GM12801 (cell line): Measurements from ENCODE around the gene GATA1.

Experiments
- CTCF ChIP-seq: IDR thresholded peaks from one replicate; pipeline ENCODE4 v1.5.1; 2011; ENCODE audit warnings: control low read depth; ENCODE audit not compliant: insufficient read length; ENCODE audit errors: extremely low read depth

GATA1 gene

DNA sequence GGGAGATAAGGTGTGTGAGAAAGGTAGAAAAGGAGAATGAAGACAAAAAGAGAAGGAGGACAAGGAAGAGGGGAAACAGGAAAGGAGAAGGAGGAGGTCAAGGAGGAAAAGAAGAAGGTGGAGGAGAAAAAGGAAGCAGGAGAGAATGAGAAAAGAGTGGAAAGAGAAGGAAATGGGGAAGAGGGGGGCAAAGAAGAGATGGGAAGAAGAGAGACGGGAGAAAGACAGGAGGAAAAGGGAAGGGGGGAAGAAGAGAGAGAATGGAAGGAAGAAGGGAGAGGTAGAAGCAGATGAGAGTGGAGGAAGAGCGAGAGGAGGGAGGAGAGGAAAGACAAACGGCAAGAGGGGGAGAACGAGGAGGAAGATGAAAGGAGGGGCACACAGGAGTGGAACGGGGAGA, 4.1 kb downstream of the GATA1 start:
- no peak for TF ChIP-seq CTCF

- TF ChIP-seq CTCF = no peak
Observed at GRCh38 chrX:48791063-48791820, 4.9 kb downstream of the GATA1 start.

- TF ChIP-seq CTCF = no peak
Observed at GRCh38 chrX:48792219-48792618, 5.8 kb downstream of the GATA1 start.

DNA sequence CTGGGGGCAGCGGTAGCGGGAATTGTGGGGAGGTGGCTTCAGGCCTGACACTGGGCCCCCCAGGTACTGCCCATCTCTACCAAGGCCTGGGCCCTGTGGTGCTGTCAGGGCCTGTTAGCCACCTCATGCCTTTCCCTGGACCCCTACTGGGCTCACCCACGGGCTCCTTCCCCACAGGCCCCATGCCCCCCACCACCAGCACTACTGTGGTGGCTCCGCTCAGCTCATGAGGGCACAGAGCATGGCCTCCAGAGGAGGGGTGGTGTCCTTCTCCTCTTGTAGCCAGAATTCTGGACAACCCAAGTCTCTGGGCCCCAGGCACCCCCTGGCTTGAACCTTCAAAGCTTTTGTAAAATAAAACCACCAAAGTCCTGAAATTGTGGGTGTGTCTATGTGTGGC, 7.5 kb downstream of the GATA1 start:
- TF ChIP-seq CTCF = no peak

DNA sequence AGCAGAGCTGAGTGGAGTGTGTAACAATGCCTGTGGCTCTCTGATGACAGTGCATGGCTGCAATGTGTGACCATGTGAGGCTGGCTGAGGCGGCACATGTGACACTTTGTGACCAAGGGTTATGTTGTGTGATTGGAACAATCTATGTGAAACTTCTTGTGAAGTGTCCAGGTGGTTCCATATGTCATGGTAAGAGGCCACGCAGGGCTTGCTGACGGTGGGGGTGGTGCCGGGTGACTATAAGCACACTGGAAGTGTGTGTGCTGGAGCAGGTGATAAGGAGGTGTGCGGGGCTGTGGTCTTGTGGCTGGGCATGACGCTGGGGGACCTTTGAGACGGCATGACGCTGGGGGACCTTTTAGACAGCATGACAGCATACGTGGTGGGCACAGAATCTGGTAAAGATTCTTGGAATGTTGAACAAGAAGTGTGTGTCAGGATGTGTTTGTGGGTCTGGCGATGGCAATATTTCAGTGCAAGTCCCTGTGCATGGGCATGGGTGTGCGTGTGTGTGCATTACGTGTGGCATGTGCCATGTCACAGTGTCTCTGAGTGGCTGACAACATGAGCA, 8.0 kb downstream of the GATA1 start:
- no peak for TF ChIP-seq CTCF

DNA sequence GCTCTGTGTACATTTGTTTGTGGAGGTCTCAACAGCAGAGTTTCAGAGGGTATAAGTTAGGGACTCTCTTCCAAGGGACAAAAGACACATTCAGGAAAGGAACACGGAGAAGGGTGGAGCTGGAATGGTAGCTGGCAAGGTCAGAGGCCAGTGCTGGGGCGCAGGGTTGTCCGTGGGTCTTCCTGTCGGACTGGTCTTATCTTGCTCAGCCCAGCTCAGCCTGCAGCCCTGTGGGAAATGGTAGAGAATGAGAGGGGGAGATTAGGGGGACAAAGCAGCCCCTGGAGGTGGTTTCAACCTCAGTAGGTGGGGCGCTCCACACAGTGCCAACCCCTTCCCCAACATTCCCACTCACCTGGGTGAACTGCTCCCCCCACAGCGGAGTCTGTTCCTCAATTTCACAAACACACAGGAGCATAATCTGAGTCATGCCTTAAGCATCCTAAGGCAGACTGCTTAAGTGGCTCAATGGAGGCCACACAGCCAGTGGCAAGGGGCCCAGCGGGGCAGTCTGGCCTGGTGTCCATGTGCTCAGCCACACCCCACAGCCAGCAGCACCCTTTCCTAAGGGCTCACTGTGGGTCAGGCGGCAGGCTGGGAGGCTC, 8.6 kb downstream of the GATA1 start:
- TF ChIP-seq CTCF = no peak

DNA sequence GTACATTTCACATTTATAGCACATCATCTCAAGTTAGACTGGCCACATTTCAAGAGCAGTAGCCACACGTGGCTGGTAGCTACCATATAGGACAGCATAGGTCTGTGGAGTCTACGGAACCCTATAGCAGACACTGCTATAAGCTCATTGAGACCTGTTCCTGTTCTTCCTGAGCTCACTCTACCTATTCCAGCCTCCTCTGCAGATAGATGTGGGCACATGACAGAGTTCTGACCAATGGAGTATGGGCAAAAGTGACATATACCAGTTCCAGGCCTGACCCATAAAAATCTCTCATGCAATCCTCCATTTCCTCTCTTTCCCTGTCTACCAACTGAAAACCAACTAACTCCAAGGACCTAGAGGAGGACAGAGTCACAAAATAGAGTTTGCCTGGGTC, 11.9 kb downstream of the GATA1 start:
- TF ChIP-seq CTCF = no peak
